Forelimb muscle (tissue), 1 donor: ENCODE data around the gene SMCHD1. TPM values are rescaled to one million over a fixed set of nuclear protein-coding genes. Genes with fewer than 3 reads are reported as not detected.
"Not testable (repeated sequence)": the region's sequence is repeated elsewhere in the genome, so short reads cannot be mapped to it uniquely, and the experiment has no call there.

Experiments used
- DNase-seq: peaks from one replicate; pipeline ENCODE4 v3.0.0-alpha.2; 2013; ENCODE audit warnings: low read depth
- polyA plus RNA-seq: library from polyadenylated mRNA; unstranded; fragments of 120-200 nt; gene quantifications from one replicate; pipeline ENCODE4 v1.2.1, GENCODE V29; 2013; ENCODE audit not compliant: insufficient read length

The SMCHD1 gene
- polyA plus RNA-seq, 1 donor, result 37.2 TPM

GRCh38 chr18:2657788-2658458 is 2.4 kb downstream of the SMCHD1 start:
- no peak for DNase-seq

DNA sequence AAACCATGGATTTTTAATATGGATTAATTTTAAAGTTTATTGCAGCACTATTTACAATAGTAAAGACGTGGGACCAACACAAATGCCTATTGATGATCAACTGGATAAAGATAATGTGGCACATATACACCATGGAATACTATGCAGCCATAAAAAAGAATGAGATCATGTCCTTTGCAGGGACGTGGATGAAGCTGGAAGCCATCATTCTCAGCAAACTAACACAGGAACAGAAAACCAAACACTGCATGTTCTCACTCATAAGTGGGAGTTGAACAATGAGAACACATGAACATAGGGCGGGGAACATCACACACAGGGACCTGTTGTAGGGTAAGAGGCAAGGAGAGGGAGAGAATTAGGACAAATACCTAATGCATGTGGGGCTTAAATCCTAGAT is 5.3 kb downstream of the SMCHD1 start:
- DNase-seq, result not testable (repeated sequence)

- DNase-seq, result not testable (repeated sequence)
Observed at GRCh38 chr18:2662288-2662687, 6.8 kb downstream of the SMCHD1 start.

DNA sequence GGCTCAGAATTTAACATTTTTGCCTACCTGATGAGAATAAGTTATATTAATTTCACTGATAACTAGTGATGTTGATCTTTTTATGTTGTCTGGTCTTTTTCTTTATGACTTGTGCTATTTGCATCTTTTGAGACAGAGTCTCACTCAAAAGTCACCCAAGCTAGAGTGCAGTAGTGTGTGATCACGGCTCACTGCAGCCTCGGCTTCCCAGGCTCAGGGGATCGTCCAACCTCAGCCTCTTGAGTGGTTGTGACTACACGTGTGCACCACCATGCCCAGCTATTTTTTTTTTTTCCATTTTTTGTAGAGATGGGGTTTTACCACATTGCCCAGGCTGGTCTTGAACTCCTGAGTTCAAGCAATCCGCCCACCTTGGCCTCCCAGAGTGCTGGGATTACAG is 7.5 kb downstream of the SMCHD1 start:
- DNase-seq, result no peak

- no peak for DNase-seq
Observed at GRCh38 chr18:2672410-2672809, 16.9 kb downstream of the SMCHD1 start.

DNA sequence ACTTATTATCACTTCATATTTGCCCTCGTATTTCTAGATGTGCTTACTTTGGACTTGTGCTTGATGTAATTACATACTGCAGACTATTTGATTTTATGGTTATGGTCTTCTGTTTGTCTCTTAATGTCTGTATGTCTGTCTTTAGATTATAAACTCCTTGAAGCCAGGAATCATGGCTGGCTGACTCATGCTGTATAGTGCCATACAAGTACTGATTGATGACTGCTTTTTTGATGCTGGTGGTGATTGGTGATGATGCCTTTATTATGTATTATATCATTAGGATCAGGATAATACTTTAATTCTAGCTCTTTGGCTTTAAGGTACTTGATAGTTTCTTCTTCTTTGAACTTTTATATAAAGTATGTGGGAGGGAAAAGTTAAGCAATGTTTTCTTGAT is 17.3 kb downstream of the SMCHD1 start:
- DNase-seq, result no peak

DNA sequence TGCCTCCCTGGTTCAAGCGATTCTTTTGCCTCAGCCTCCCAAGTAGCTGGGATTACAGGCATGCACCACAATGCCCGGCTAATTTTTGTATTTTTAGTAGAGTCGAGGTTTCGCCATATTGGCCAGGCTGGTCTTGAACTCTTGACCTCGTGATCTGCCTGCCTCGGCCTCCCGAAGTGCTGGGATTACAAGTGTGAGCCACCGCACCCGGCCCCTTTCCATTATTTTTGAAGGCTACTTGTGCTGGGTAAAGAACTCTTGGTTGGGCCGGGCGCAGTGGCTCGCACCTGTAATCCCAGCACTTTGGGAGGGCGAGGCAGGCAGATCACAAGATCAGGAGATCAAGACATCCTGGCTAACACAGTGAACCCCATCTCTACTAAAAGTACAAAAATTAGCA is 23.4 kb downstream of the SMCHD1 start:
- not testable (repeated sequence) for DNase-seq

GRCh38 chr18:2680216-2680792 is 24.8 kb downstream of the SMCHD1 start:
- no peak for DNase-seq

DNA sequence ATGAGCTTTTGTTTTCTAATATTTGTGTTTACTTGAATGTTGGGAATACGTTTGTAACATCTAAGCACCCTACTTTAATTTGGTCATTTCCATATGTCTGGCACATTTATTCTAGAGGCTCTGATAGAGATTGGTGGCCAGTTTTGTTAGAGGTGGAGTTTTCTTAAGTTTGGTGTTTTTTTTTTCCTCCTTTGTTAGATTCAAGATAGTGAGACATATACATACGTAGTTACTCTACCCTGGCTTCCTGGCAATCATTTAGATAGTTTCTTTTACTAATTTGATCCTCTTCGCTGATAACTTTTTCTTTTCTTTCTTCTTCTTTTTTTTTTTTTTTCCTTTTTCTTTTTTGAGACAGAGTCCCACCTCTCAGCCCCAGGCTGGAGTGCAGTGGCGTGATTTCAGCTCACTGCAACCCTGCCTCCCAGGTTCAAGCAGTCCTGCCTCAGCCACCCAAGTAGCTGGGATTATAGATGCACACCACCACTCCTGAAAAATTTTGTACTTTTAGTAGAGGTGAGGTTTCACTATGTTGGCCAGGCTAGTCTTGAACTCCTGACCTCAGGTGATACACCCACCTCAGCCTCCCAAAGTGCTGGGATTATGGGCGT is 26.6 kb downstream of the SMCHD1 start:
- no peak for DNase-seq

DNA sequence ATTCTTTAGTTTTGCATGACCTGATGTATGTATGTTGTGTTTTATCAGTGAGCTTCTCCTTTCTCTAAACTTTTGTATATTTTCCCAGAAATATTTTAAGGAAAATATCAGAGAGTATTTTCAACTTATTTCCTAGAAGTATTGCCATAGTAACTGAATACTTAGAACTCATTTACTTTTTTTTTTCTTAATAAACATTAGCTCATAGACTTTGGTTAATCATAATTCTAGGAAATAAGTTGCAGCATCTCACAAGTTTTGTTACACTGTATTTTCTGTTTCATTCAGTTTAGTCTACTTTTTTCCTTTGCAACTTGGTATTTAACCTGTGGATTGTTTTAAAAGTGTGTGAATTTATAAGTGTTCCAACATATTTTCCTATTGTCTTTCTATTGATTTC is 27.5 kb downstream of the SMCHD1 start:
- no peak for DNase-seq

- DNase-seq, result no peak
Observed at GRCh38 chr18:2686349-2686968, 30.9 kb downstream of the SMCHD1 start.

GRCh38 chr18:2687390-2688001 is 32.0 kb downstream of the SMCHD1 start:
- DNase-seq, result no peak

- no peak for DNase-seq
Observed at GRCh38 chr18:2692508-2692907, 37.0 kb downstream of the SMCHD1 start.

DNA sequence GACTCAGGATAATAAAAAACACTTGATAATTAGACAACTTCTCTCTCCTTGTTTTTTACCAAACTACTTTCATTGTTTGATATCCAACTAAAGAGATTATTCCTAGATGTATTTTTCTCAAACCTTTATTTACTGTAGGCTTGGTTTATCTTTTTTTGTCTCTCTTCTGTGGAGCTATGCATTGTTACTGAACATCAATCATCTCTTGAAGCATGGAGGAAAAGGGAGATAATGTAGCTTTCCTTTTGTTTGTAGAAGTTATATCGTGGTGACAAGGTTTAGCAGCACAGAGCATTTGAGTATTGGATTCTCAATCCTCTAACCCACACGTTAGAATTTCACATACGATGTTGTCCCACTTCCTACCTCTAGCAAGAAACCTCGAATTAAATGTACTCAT is 41.7 kb downstream of the SMCHD1 start:
- DNase-seq, result no peak

DNA sequence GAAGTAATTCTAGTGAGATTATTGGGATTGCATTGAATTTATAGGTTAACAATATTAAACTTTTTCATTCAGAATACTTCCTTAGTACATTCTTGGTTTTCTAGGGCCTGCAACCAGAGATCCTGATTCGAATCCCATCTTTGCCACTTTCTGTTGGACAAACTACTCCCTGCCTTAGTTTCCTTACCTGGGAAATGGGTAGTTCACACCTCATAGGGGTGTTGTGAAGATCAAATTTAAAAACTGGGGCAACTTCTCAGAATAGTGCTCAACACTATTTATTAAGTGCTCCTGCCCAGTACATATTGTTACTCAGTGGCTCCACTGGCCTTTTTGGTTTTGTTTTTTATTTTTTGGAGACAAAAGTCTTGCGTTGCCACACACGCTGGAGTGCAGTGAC is 43.5 kb downstream of the SMCHD1 start:
- DNase-seq, result no peak

DNA sequence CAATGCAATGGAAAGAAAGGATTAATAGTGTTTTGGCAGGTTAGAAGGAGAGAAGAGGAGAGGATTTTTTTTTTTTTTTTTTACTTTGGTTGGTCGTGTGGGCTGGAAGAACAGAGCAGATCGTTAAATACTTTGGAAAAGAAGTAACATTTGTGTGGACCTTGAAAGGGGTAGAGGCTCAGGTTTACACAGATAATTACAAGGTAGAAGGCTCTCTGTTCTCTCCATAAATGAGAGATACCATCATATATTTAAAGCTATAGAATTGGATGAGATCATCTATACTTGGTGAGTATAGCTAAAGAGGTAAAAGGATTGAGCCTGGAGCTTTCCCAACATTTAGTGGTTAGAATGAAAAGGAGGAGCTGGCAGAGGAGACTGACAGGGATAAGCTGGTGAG is 49.0 kb downstream of the SMCHD1 start:
- no peak for DNase-seq

- DNase-seq, result no peak
Observed at GRCh38 chr18:2706903-2707302, 51.4 kb downstream of the SMCHD1 start.

GRCh38 chr18:2707551-2708168 is 52.1 kb downstream of the SMCHD1 start:
- no peak for DNase-seq

- no peak for DNase-seq
Observed at GRCh38 chr18:2709316-2709715, 53.8 kb downstream of the SMCHD1 start.

DNA sequence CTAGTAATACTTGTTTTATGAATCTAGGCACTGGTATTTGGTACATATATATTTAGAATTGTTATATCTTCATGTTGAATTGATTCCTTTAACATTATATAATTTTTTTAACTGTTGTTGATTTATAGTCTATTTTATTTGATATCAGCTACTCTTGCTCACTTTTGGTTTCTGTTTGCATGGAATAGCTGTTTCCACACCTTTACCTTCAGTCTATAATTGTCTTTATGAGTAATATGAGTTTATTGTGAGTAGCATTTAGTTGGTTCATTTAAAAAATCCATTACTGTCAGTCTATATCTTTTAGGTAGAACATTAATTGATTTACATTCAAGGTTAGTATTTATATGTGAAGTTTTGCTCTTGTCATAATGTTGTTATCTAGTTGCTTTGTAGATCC is 58.6 kb downstream of the SMCHD1 start:
- no peak for DNase-seq

- no peak for DNase-seq
Observed at GRCh38 chr18:2715990-2716389, 60.5 kb downstream of the SMCHD1 start.
